ENCODE results near the gene NCAM1.

The NCAM1 gene

GRCh38 chr11:113203141-113203753 lies 242.0 kb downstream of the NCAM1 start:
- TF ChIP-seq, protein P1, sequence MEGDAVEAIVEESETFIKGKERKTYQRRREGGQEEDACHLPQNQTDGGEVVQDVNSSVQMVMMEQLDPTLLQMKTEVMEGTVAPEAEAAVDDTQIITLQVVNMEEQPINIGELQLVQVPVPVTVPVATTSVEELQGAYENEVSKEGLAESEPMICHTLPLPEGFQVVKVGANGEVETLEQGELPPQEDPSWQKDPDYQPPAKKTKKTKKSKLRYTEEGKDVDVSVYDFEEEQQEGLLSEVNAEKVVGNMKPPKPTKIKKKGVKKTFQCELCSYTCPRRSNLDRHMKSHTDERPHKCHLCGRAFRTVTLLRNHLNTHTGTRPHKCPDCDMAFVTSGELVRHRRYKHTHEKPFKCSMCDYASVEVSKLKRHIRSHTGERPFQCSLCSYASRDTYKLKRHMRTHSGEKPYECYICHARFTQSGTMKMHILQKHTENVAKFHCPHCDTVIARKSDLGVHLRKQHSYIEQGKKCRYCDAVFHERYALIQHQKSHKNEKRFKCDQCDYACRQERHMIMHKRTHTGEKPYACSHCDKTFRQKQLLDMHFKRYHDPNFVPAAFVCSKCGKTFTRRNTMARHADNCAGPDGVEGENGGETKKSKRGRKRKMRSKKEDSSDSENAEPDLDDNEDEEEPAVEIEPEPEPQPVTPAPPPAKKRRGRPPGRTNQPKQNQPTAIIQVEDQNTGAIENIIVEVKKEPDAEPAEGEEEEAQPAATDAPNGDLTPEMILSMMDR (conservative IDR thresholded peaks at IDR 0.05): no peak
- no peak overlapping the region for H3K27ac ChIP-seq

DNA sequence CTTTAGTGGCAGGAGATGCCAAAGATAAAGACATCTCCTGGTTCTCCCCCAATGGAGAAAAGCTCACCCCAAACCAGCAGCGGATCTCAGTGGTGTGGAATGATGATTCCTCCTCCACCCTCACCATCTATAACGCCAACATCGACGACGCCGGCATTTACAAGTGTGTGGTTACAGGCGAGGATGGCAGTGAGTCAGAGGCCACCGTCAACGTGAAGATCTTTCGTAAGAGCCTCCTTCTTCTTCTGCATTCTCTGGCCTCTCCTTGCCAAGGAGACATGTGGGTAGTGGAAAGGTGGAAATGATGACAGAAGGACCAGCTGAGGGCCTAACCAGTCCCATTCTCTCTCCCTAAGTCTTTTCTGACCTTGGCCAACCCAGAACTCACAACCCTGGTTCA lies 243.1 kb downstream of the NCAM1 start:
- TF ChIP-seq, protein P1 (conservative IDR thresholded peaks at IDR 0.05): no peak
- no peak overlapping the region for H3K27ac ChIP-seq

- TF ChIP-seq, protein P1 (conservative IDR thresholded peaks at IDR 0.05): no peak
- H3K27ac ChIP-seq: peak overlapping the region; percentile 36; the same call in 1 of the 2 replicates
Observed at GRCh38 chr11:113213549-113213948, 252.3 kb downstream of the NCAM1 start.

DNA sequence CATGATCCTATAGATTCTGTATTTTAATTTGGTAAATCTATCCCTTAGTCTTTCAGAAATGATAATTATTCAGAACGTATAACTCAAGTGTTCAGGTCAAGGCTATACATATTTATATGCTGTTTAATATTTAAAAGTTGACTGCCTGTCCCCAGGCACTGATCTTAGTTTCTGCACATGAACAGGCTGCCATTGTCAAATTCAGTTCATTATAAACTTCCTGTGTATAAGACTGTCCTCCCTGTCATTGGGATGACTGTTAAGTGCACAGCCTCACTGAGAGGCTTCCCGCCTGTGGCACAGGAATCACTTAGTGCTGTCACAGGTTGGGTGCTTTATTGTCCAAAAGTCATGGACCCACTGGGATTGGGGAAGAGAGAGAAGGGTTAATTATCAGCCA lies 261.0 kb downstream of the NCAM1 start:
- no peak overlapping the region for H3K27ac ChIP-seq
- TF ChIP-seq, protein P1 (conservative IDR thresholded peaks at IDR 0.05): no peak

DNA sequence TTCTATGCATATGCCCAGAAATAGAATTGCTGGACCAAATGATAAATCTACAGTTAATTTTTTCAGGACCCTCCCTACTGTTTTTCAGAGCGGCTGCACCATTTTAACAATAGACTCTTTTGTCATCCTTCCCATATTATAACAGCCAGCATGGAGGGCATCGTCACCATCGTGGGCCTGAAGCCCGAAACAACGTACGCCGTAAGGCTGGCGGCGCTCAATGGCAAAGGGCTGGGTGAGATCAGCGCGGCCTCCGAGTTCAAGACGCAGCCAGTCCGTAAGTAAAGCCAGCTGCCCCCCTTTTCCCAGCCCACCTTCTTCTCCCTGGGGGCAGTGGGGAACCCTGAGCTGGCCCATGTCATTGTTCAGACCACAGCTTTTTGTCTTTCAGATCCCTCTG lies 273.7 kb downstream of the NCAM1 start:
- TF ChIP-seq, protein P1 (conservative IDR thresholded peaks at IDR 0.05): no peak
- no peak overlapping the region for H3K27ac ChIP-seq

DNA sequence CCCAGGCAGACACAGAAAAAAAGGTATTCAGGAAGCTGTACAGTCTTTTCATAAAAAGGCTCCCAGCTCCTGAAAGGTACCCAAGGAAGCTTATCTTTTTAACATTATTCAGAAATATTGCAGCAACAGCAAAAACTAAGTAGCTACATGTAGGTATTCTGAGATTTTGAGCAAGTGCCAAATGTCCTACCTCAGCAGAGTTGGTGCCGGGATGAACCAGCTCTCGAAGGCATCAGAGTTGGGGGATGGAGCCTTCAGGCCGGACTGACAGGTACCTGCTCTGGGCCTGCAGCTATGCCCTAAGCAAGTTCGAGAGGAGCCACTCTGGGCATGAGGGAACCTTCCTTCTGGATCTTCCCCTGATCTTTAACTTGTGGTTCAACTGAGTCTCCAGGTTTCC lies 276.0 kb downstream of the NCAM1 start:
- H3K27ac ChIP-seq: no peak overlapping the region
- TF ChIP-seq, protein P1 (conservative IDR thresholded peaks at IDR 0.05): no peak

- H3K27ac ChIP-seq: no peak overlapping the region
- TF ChIP-seq, protein P1 (conservative IDR thresholded peaks at IDR 0.05): no peak
Observed at GRCh38 chr11:113238721-113239120, 277.5 kb downstream of the NCAM1 start.

All from VCaP (cell line).